ENCODE measurements around the gene FGF14.
"Not testable (repeated sequence)": the region's sequence is repeated elsewhere in the genome, so short reads cannot be mapped to it uniquely, and the experiment has no call there.

Gene FGF14

GRCh38 chr13:101841698-101842097 is 560.1 kb downstream of the FGF14 start:
- no peak for TF ChIP-seq CTCF (conservative IDR thresholded peaks at IDR 0.05; ENCODE audit: low read length)
- H3K4me3 ChIP-seq (ENCODE audit: low read length): no peak overlapping the region
- no peak for DNase-seq (ENCODE audit: low read depth)

- no peak for TF ChIP-seq CTCF (conservative IDR thresholded peaks at IDR 0.05; ENCODE audit: low read length)
- H3K4me3 ChIP-seq (ENCODE audit: low read length): no peak overlapping the region
- no peak for DNase-seq (ENCODE audit: low read depth)
Observed at GRCh38 chr13:101838323-101838722, 563.5 kb downstream of the FGF14 start.

GRCh38 chr13:101837778-101838177 is 564.1 kb downstream of the FGF14 start:
- not testable (repeated sequence) for H3K4me3 ChIP-seq (ENCODE audit: low read length); DNase-seq (ENCODE audit: low read depth)

GRCh38 chr13:101837288-101837687 is 564.6 kb downstream of the FGF14 start:
- no peak for DNase-seq (ENCODE audit: low read depth)
- TF ChIP-seq CTCF (conservative IDR thresholded peaks at IDR 0.05; ENCODE audit: low read length): no peak
- H3K4me3 ChIP-seq (ENCODE audit: low read length): no peak overlapping the region

DNA sequence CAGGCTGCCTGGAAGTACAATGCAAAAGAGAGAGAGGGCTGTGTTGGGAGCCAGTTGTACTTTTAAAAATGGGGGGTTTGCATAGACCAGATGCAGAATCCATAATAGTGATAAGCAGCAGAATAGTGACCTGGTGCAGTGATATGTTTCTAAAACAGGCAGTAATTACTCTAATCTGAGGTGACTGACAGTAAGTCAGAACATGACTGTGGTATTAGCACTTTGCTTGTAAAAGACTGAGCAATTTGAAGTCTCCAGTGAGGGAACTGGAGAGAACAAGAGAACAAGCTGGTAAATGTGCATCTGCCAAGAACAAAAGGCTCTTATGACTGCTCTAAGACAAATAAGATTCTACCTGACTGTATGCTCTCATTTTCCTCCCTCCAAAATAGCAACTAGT is 565.9 kb downstream of the FGF14 start:
- DNase-seq (ENCODE audit: low read depth): no peak
- no peak for TF ChIP-seq CTCF (conservative IDR thresholded peaks at IDR 0.05; ENCODE audit: low read length)
- H3K4me3 ChIP-seq (ENCODE audit: low read length): no peak overlapping the region

DNA sequence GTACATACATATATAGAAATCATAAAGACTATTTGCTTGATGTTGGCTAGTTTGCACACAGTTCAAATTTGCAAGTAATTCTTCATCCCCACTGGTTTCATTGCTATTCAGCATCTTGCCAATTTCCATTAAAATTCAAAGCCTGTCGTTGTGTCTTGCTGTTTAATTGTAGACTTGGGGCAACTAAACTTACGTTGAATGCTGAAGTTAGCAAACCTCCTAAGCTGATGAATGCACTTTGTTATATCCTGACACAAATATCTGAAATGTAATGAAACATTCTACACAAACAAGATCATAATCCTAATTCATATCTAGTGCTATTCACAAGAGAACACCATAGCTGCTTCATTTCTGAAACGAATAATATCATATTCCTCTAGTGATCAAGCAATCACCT is 568.2 kb downstream of the FGF14 start:
- TF ChIP-seq CTCF (conservative IDR thresholded peaks at IDR 0.05; ENCODE audit: low read length): no peak
- H3K4me3 ChIP-seq (ENCODE audit: low read length): no peak overlapping the region
- no peak for DNase-seq (ENCODE audit: low read depth)

DNA sequence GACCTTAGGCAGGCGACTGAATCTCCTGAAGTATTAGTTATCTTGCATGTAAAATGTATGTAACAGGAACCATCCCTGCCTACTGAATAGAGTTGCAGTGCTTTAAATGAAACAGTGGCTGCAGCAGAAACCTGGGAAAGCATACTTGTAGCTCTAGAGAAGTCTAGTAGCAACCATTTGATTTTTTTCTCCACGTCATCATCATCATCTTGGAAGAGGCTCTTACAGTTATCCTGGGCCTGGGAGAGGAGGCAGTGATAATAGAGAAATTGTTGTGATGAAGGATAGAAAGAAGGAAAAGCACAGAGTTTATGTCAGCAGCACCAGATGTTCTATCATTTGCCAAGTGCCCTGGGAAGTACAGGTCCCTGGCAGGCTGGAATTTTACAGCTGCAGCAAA is 571.8 kb downstream of the FGF14 start:
- no peak overlapping the region for H3K4me3 ChIP-seq (ENCODE audit: low read length)
- DNase-seq (ENCODE audit: low read depth): no peak
- no peak for TF ChIP-seq CTCF (conservative IDR thresholded peaks at IDR 0.05; ENCODE audit: low read length)

GRCh38 chr13:101829484-101829883 is 572.4 kb downstream of the FGF14 start:
- DNase-seq (ENCODE audit: low read depth): no peak
- H3K4me3 ChIP-seq (ENCODE audit: low read length): no peak overlapping the region
- no peak for TF ChIP-seq CTCF (conservative IDR thresholded peaks at IDR 0.05; ENCODE audit: low read length)
